Nephron progenitor cell (in vitro differentiated cells): Measurements from ENCODE around the gene DMD.

Experiments
- DNase-seq: peaks from one replicate; pipeline ENCODE4 v3.0.0; 2021
- H3K27ac Mint-ChIP-seq: 2 replicates; pipeline ENCODE4 v1.8.0; 2021; ENCODE audit warnings: mild to moderate bottlenecking, moderate library complexity, mixed read lengths
- H3K27me3 Mint-ChIP-seq: 2 replicates; pipeline ENCODE4 v1.8.0; 2021; ENCODE audit warnings: mild to moderate bottlenecking, low read depth, mixed read lengths; ENCODE audit not compliant: poor library complexity
- H3K36me3 Mint-ChIP-seq: 2 replicates; pipeline ENCODE4 v1.8.0; 2021; ENCODE audit warnings: low read depth, mixed read lengths
- H3K4me1 Mint-ChIP-seq: 2 replicates; pipeline ENCODE4 v1.8.0; 2021; ENCODE audit warnings: mixed read lengths
- H3K4me3 Mint-ChIP-seq: 2 replicates; pipeline ENCODE4 v1.8.0; 2021; ENCODE audit warnings: mild to moderate bottlenecking, moderate library complexity, mixed read lengths
- H3K9me3 Mint-ChIP-seq: 2 replicates; pipeline ENCODE4 v1.8.0; 2021; ENCODE audit warnings: mild to moderate bottlenecking, moderate library complexity, mixed read lengths
- CTCF ChIP-seq: fragments of 200-600 bp; sonication (generic); IDR thresholded peaks from 2 replicates; pipeline ENCODE4 v1.5.0; 2021; ENCODE audit warnings: antibody characterized with exemption

DMD gene

GRCh38 chrX:31112226-31112999 lies 2098.9 kb downstream of the DMD start:
- no peak for DNase-seq
- no peak overlapping the region for H3K4me3 Mint-ChIP-seq
- no peak overlapping the region for H3K27ac Mint-ChIP-seq
- no peaks in the 10 kb centered on the region for H3K27me3 Mint-ChIP-seq
- H3K9me3 Mint-ChIP-seq = peaks cover 41% of the 10 kb centered on the region
- no peak for TF ChIP-seq CTCF
- no peaks in the 10 kb centered on the region for H3K4me1 Mint-ChIP-seq
- no peaks in the 10 kb centered on the region for H3K36me3 Mint-ChIP-seq

GRCh38 chrX:31110657-31111056 lies 2100.7 kb downstream of the DMD start:
- H3K27me3 Mint-ChIP-seq = peaks cover 5% of the 10 kb centered on the region
- H3K4me3 Mint-ChIP-seq = no peak overlapping the region
- DNase-seq = no peak
- H3K36me3 Mint-ChIP-seq = no peaks in the 10 kb centered on the region
- H3K4me1 Mint-ChIP-seq = no peaks in the 10 kb centered on the region
- no peak for TF ChIP-seq CTCF
- peaks cover 56% of the 10 kb centered on the region for H3K9me3 Mint-ChIP-seq
- H3K27ac Mint-ChIP-seq = no peak overlapping the region

- no peaks in the 10 kb centered on the region for H3K4me1 Mint-ChIP-seq
- H3K36me3 Mint-ChIP-seq = no peaks in the 10 kb centered on the region
- peaks cover 3% of the 10 kb centered on the region for H3K27me3 Mint-ChIP-seq
- no peak overlapping the region for H3K4me3 Mint-ChIP-seq
- no peak for TF ChIP-seq CTCF
- peaks cover 51% of the 10 kb centered on the region for H3K9me3 Mint-ChIP-seq
- DNase-seq = no peak
- no peak overlapping the region for H3K27ac Mint-ChIP-seq
These were observed 2111.7 kb downstream of the DMD start for GRCh38 chrX:31099536-31100090.

- peaks cover 2% of the 10 kb centered on the region for H3K27me3 Mint-ChIP-seq
- no peak for DNase-seq
- peaks cover 57% of the 10 kb centered on the region for H3K9me3 Mint-ChIP-seq
- no peak overlapping the region for H3K27ac Mint-ChIP-seq
- H3K36me3 Mint-ChIP-seq = no peaks in the 10 kb centered on the region
- no peak overlapping the region for H3K4me3 Mint-ChIP-seq
- no peak for TF ChIP-seq CTCF
- H3K4me1 Mint-ChIP-seq = no peaks in the 10 kb centered on the region
These were observed 2113.3 kb downstream of the DMD start for GRCh38 chrX:31098079-31098478.

- Mint-ChIP-seq H3K27ac (no peak overlapping the region), H3K36me3 (no peaks in the 10 kb centered on the region), H3K4me1 (no peaks in the 10 kb centered on the region), H3K27me3 (peaks cover 2% of the 10 kb centered on the region), H3K4me3 (no peak overlapping the region), H3K9me3 (peaks cover 67% of the 10 kb centered on the region)
- no peak for DNase-seq
- no peak for TF ChIP-seq CTCF
These were observed 2117.7 kb downstream of the DMD start for GRCh38 chrX:31093639-31093975.
